HS-5 (cell line): ENCODE data around the gene TAF1D.

Experiments used
- DNase-seq: peaks from one replicate; pipeline ENCODE4 v3.0.0-alpha.2; 2012; ENCODE audit warnings: low read depth

Gene TAF1D

DNA sequence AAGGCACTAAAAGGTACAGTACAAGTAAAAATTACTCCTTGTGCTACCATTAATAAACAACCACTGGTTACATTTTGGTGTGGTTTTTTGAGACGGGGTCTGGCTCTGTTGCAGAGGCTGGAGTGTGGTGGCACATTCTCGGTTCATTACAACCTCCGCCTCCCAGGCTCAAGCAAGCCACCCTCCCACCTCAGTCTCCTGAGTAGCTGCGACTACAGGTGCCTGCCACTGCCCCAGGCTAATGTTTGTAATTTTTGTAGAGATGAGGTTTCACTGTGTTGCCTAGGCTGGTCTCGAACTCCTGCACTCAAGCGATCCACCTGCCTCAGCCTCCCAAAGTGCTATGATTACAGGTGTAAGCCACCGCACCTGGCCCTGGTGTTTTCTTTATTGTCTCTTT, 20.8 kb downstream of the TAF1D start:
- DNase-seq: no peak

DNA sequence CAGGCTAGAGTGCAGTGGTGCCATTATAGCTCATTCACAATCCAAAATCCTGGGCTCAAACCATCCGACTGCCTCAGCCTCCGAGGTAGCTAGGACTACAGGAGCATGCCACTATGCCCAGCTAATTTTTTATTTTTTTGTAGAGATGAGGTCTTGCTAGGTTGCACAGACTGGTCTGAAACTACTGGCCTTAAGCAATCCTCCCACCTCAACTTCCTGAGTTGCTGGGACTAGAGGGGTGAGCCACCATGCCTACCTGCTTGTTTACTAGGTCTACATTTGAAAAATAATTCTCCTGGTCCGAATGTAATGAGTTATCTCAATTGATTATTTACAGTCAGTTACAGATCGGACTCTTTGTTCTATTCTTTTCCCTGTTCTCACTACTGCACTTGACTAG, 22.0 kb downstream of the TAF1D start:
- DNase-seq: no peak

DNA sequence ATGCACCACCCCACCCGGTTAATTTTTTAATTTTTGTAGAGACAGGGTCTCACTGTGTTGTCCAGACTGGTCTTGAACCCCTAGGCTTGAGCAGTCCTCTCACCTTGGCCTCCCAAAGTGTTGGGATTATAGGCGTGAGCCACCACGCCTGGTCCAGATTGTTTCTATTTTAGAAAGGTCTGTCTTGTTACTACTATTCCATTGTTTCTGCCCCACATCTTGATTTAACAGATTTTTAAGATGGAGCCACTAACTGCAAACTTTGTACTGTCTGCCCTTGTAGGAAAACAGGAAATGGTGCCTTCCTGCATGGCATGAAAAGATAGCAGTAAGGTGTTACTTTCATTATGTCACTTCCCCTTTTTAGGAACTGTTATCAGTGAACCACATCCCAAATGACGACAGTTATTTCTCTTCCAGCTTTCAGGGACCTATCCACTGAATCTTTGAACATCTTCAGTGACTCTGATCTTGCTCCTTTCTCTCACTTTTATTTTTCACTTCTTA, 23.2 kb downstream of the TAF1D start:
- no peak for DNase-seq

DNA sequence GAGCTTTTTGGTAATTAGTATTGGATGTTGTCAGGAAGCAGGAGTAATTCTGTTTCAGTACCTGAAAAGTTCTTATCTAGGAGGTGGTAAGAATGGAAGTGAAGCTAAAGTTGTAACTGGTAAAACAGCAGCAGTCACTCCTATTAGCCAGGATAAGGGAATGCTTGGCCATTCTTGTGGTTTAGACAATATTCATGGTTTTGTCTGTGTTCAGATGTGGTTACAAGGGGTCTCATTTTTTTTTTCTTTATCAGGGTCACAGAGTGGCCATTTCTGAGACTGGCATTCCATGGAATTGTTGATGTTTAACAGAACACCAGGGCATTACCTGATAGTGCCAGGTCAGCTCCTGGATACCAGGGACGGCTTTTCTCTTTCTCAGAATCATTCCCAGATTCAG, 23.8 kb downstream of the TAF1D start:
- DNase-seq: no peak

DNA sequence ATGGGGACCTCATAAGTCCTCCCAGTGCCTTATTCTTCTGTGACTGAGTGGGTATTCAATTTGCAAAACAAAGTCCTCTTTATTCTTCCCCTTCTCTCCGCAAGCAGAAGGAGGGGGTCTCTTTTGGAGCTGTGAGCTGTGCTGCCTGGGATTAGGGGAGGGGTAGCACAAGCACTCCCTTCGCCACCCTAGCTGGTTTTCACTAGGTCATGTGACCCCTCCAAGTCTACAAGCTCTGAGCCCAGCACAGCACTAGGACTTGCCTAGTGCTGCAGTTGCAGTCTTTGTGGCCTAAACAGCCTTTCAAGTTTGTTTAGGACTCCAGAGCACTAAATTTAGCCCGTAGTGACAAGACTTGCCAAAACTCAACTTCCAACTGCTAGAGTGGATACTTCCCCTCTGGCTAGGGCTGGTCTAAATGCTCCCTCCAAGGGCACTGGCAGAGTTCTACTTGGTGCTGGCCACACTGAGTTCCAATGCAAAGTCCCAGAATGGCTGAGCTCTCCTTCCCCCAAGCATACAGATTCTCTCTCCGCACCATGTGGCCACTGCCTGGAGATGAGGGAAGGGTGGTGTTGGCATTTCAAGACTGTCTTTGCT, 25.4 kb downstream of the TAF1D start:
- DNase-seq: no peak

DNA sequence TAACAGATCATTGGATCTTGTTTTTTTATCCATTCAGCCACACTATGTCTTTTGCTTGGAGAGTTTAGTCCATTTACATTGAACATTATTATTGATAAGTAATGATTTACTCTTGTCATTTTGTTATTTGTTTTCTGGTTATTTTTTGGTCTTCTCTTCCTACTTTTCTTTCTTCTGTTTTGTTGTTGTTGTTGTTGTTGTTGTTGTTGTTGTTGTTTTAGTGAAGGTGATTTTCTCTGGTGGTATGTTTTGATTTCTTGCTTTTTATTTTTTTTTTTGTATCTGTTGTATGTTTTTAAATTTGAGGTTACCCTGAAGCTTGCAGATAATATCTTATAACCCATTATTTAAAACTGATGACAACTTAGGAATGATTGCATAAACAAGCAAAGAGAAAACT, 28.6 kb downstream of the TAF1D start:
- no peak for DNase-seq

DNA sequence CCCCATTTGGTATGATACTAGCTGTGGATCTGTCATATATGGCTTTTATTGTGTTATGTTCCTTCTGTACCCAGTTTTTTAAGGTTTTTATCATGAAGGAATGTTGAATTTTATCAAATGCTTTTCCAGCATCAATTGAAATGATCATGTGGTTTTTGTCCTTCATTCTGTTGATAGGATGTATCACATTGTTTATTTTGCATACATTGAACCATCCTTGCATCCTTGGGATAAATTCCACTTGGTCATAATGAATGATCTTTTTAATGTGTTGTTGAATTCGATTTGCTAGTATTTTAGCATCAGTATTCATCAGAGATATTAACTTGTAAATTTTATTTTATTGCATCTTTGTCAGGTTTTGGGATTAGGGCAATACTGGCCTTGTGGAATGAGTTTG, 31.1 kb downstream of the TAF1D start:
- DNase-seq: no peak

DNA sequence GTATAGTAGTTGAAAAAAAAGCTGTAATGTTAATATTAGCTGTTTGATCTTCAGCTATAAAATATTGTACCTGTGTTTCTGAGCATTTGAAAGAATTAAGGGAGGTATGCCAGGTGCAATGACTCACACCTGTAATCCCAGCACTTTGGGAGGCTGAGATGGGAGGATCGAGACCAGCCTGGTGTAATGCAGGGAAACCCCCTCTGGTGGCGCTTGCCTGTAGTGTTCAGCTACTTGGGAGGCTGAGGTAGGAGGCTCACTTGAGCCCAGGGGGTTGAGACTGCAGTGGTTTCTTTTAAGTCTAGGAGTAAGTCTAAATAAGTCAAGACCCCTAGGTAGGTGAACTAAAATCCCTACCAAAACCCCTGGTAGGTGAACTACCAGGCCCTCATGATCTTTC, 37.1 kb downstream of the TAF1D start:
- DNase-seq: no peak

DNA sequence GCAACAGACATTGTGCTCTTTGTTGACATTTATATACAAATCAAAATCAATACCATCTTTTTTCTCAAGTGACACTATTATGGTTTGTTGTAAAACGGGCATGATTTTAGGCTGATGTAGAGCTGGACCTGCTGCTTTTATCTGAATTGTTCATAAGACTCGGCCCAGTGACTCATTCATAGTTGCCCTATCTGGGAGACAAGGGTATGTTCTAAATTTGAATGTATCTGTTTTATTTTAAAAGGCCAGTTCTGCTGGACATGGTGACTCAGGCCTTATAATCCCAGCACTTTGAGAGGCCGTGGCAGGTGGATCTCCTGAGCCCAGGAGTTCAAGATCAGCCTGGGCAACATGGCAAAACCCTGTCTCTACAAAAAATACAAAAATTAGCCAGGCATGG, 40.5 kb downstream of the TAF1D start:
- DNase-seq: no peak

DNA sequence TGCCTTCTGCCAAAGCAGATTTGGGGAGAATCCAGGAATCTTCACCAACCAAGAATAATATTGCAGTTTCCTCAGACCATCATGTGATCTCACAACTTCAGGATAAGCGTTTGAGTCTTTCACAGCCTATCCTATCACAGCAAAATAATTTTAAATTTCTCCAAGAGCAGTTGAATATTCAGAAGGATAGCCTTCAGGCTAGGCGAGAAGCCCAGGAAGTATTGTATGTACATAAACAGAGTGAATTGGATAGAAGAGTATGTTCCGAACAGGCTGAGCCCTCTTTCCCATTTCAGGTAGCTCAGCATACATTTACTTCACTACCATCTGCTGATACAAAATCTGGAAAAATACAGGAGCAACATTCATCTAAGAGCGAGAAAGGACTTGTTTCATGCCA, 43.7 kb downstream of the TAF1D start:
- DNase-seq: no peak

DNA sequence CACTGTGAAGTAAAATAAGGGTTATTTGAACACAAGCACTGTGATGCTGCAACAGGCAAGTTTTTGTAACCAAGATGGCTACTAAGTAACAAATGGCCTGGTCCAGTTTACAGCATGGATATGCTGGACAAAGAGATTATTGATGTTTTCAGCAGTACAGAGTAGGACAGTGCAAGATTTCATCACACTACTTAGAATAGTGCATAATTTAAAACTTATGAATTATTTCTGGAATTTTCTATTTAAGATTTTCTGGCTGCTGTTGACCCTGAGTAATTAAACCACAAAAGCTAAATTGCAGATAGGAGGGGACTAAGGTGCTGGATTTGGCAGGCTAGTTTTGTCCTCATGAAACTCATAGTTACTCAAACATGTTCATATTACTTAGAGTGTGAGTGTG, 46.7 kb downstream of the TAF1D start:
- no peak for DNase-seq

DNA sequence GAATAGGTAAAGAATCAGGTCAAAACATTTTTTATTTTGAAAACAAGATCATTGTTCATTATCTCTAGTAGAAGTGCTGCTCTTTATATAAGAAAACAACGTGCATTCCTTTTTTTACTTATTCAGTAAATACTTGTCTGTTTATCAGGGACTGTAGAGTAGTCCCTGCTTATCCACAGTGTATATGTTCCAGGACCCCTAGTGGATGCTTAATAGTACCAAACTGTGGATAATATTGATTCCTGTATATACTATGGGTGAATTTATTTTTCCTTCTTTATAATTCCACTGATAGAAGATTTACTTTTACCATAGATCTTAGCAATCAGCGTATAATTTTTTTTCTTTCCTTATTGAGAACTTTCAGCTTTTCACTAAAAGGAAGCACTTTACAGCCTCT, 47.2 kb downstream of the TAF1D start:
- no peak for DNase-seq

DNA sequence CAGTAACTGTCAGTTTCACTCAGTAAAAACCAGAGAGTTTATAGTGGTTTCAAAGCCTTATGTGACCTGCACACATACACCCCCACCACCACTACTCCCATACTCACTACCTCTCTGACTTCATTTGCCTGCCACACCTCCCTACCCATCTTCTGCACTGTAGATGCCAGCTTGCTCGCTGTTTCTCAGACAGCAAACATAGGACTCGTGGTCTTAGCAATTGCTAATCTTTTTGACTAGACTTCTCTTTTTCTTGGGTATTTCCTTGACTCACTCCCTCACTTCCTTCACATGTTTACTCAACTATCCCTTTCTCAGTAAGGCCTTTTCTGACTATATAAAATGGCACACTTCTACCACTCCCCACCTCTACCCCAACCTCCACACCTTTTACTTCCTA, 52.1 kb downstream of the TAF1D start:
- no peak for DNase-seq

DNA sequence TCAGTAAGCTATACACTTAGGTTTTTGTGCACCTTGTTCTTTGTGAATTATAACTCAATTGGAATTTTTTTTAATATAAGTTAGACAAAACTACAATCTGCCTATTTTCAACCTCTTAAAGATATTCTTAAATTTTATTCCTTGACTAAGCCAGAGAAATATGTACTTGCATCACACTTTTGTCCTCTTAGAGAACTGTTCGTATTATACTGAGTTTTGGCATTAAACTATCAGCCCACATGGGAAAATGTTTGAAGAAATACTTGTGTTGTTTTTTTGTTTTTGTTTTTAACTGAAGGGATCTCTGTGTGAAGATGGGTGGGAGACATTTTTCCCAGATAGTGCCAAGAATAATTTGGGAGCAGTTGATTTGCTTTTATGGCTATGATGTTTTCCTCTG, 54.5 kb downstream of the TAF1D start:
- DNase-seq: no peak

DNA sequence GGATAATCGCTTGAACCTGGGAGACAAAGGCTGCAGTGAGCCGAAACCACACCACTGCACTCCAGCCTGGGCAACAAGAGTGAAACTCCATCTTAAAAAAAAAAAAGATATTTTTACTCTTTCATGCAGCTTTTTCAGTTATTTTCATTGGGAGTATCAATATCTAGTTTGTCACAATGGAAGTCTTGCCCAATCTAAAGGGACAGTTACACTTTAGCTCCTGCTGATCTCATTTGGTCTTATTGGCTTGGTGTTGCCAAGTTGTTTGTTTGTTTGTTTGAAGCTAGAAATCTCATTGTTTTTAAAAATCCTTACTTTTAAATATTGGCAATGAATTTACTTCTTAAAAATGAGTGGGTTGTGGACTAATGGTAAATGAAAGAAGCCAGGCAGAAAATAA, 55.1 kb downstream of the TAF1D start:
- DNase-seq: no peak
